Liver (tissue), 9 donors: ENCODE measurements around the gene ADCYAP1R1. TPM values are rescaled to one million over a fixed set of nuclear protein-coding genes. Genes with fewer than 3 reads are reported as not detected.

Experiments used
- DNase-seq: peaks from one replicate; pipeline ENCODE4 v3.0.0-alpha.2; 2017; ENCODE audit warnings: low spot score
- H3K27ac ChIP-seq, 2 donors: one replicate each; pipeline ENCODE4 v1.7.0; 2013; ENCODE audit warnings: inconsistent platforms in 2 of 2, low read length in 2 of 2, control low read depth in 1 of 2, low read depth in 1 of 2, mild to moderate bottlenecking in 1 of 2
- H3K27me3 ChIP-seq, 4 donors: one replicate each; pipeline versions ENCODE4 v1.6.1 to v1.7.0; 2013; ENCODE audit warnings: low read length in 3 of 4, inconsistent platforms in 1 of 4, mild to moderate bottlenecking in 1 of 4, moderate library complexity in 1 of 4; ENCODE audit not compliant: control insufficient read depth in 4 of 4, insufficient read depth in 4 of 4
- H3K36me3 ChIP-seq, 4 donors: one replicate each; pipeline versions ENCODE4 v1.6.1 to v1.7.0; 2013; ENCODE audit warnings: low read length in 3 of 4, mild to moderate bottlenecking in 3 of 4, low read depth in 1 of 4, moderate library complexity in 1 of 4; ENCODE audit not compliant: control insufficient read depth in 4 of 4, insufficient read depth in 3 of 4
- H3K4me1 ChIP-seq, 4 donors: one replicate each; pipeline versions ENCODE4 v1.6.1 to v1.7.0; 2013; ENCODE audit warnings: low read length in 3 of 4, mild to moderate bottlenecking in 3 of 4, moderate library complexity in 1 of 4; ENCODE audit not compliant: control insufficient read depth in 4 of 4, insufficient read depth in 4 of 4
- H3K4me3 ChIP-seq, 3 donors: one replicate each; pipeline versions ENCODE4 v1.6.1 to v1.7.0; 2013; ENCODE audit warnings: low read length in 3 of 3, control low read depth in 1 of 3, low read depth in 1 of 3, mild to moderate bottlenecking in 1 of 3
- H3K9ac ChIP-seq, 2 donors: one replicate each; pipeline ENCODE4 v1.7.0; 2013; ENCODE audit warnings: low read length in 2 of 2, mild to moderate bottlenecking in 2 of 2, moderate library complexity in 2 of 2, control low read depth in 1 of 2, low read depth in 1 of 2
- H3K9me3 ChIP-seq, 4 donors: one replicate each; pipeline versions ENCODE4 v1.6.1 to v1.7.0; 2013; ENCODE audit warnings: low read length in 3 of 4; ENCODE audit not compliant: control insufficient read depth in 4 of 4
- EGR1 ChIP-seq, 2 donors: IDR thresholded peaks; 2 replicates each; pipeline ENCODE4 v1.6.1; 2016 to 2018; ENCODE audit warnings: antibody characterized with exemption in 2 of 2, low read depth in 2 of 2
- FOXA2 ChIP-seq: IDR thresholded peaks from 2 replicates; pipeline ENCODE4 v1.6.1; 2016; ENCODE audit warnings: antibody characterized with exemption
- GABPA ChIP-seq, 2 donors: IDR thresholded peaks in 1 of 2; conservative IDR thresholded peaks in 1 of 2; 2 replicates each; pipeline ENCODE4 v1.6.1; 2016; ENCODE audit warnings: antibody characterized with exemption in 2 of 2, mild to moderate bottlenecking in 1 of 2, moderate library complexity in 1 of 2
- HNF4A ChIP-seq, 2 donors: conservative IDR thresholded peaks; 2 replicates each; pipeline ENCODE4 v1.6.1; 2016; ENCODE audit warnings: antibody characterized with exemption in 2 of 2, mild to moderate bottlenecking in 2 of 2
- HNF4G ChIP-seq: IDR thresholded peaks from 2 replicates; pipeline ENCODE4 v1.6.1; 2016; ENCODE audit warnings: antibody characterized with exemption
- JUND ChIP-seq, 2 donors: IDR thresholded peaks; 2 replicates each; pipeline ENCODE4 v1.6.1; 2016; ENCODE audit warnings: antibody characterized with exemption in 2 of 2
- NR2F2 ChIP-seq: IDR thresholded peaks from 2 replicates; pipeline ENCODE4 v1.6.1; 2016; ENCODE audit warnings: antibody characterized with exemption
- RAD21 ChIP-seq, 2 donors: IDR thresholded peaks; 2 replicates each; pipeline ENCODE4 v1.6.1; 2016; ENCODE audit warnings: antibody characterized with exemption in 2 of 2, mild to moderate bottlenecking in 2 of 2
- RXRA ChIP-seq, 2 donors: IDR thresholded peaks; 2 replicates each; pipeline ENCODE4 v1.6.1; 2017 to 2018; ENCODE audit warnings: antibody characterized with exemption in 2 of 2, mild to moderate bottlenecking in 1 of 2
- SP1 ChIP-seq: IDR thresholded peaks from 2 replicates; pipeline ENCODE4 v1.6.1; 2018; ENCODE audit warnings: antibody characterized with exemption, mild to moderate bottlenecking
- TAF1 ChIP-seq: conservative IDR thresholded peaks from 2 replicates; pipeline ENCODE4 v1.6.1; 2016; ENCODE audit warnings: antibody characterized with exemption, mild to moderate bottlenecking
- YY1 ChIP-seq: IDR thresholded peaks from 2 replicates; pipeline ENCODE4 v1.6.1; 2016; ENCODE audit warnings: antibody characterized with exemption, mild to moderate bottlenecking
- WGBS: extraction: QIAGEN DNeasy Blood & Tissue Kit; methylation state at CpG from one replicate; pipeline ENCODE4 v1.1.7; 2013; 5-methylcytosine and 5-hydroxymethylcytosine counted together
- polyA plus RNA-seq, 2 donors: library from polyadenylated mRNA; stranded (reverse) in 1 of 2; unstranded in 1 of 2; fragments of 200-250 nt in 1 of 2; fragments of >200 nt in 1 of 2; fragmentation: Nextera tagmentation in 1 of 2; extraction: Ambion mirVana in 1 of 2; gene quantifications; one replicate each; pipeline versions ENCODE4 v1.2.1 to v1.2.3, GENCODE V29; 2013 to 2015
- total RNA-seq, 2 donors: library from RNA; depleted of rRNA; stranded (reverse); fragments of >200 nt; gene quantifications; one replicate each; pipeline ENCODE4 v1.2.3, GENCODE V29; 2014
- TF ChIP-seq, protein P1 (sequence below): IDR thresholded peaks from 2 replicates; pipeline ENCODE4 v1.6.1; 2016; ENCODE audit warnings: antibody characterized with exemption
- TF ChIP-seq, protein P2 (sequence below): fragments of 150-350 bp; IDR thresholded peaks from 2 replicates; pipeline ENCODE4 v1.5.1; 2017; ENCODE audit warnings: improper control_type of control experiment, low read depth, low read length; ENCODE audit not compliant: missing input control
- TF ChIP-seq, protein P3 (sequence below): IDR thresholded peaks from 2 replicates; pipeline ENCODE4 v1.6.1; 2016; ENCODE audit warnings: antibody characterized with exemption, mild to moderate bottlenecking
- TF ChIP-seq, protein P4 (sequence below): IDR thresholded peaks from 2 replicates; pipeline ENCODE4 v1.6.1; 2016; ENCODE audit warnings: antibody characterized with exemption
- donor health status: healthy.
- donor health status: healthy.
- donor health status: healthy.
- donor health status: healthy.
- donor health status: healthy.

Gene ADCYAP1R1
- total and polyA plus RNA-seq, 4 donors, result 0.05 to 0.67 (median 0.12) TPM; not detected in 1

DNA sequence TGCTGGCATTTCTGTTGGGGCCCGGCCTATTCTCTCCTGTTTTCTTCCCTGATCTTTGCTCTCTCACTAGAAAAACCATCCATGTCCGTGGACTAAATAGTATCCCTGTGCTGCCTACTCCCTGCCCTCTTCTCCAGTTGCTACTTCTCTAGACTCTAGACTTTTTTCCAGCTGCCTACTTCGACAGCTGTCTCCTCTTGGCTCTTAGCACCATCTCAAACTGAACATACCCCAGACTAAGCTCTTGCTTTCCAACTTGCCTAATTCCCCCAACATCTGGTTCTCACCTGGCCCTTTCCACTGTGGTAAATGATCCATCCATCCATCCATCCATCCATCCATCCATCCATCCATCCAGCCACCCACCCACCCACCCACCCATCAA lies 19.5 kb downstream of the ADCYAP1R1 start:
- Histone ChIP-seq H3K9ac (no peak overlapping the region), H3K27me3 (no peaks in the 10 kb centered on the region), H3K4me1 (no peaks in the 10 kb centered on the region), H3K36me3 (no peaks in the 10 kb centered on the region), H3K27ac (no peak overlapping the region), H3K4me3 (no peak overlapping the region), H3K9me3 (no peaks in the 10 kb centered on the region)
- TF ChIP-seq HNF4G, result no peak
- TF ChIP-seq HNF4A (conservative IDR thresholded peaks at IDR 0.05), result no peak
- no peak for TF ChIP-seq SP1
- TF ChIP-seq FOXA2, result no peak
- TF ChIP-seq, protein P1, sequence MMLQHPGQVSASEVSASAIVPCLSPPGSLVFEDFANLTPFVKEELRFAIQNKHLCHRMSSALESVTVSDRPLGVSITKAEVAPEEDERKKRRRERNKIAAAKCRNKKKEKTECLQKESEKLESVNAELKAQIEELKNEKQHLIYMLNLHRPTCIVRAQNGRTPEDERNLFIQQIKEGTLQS, result no peak
- DNase-seq, result no peak
- WGBS, result 48% methylated on average over 3 of the region's 3 CpGs

DNA sequence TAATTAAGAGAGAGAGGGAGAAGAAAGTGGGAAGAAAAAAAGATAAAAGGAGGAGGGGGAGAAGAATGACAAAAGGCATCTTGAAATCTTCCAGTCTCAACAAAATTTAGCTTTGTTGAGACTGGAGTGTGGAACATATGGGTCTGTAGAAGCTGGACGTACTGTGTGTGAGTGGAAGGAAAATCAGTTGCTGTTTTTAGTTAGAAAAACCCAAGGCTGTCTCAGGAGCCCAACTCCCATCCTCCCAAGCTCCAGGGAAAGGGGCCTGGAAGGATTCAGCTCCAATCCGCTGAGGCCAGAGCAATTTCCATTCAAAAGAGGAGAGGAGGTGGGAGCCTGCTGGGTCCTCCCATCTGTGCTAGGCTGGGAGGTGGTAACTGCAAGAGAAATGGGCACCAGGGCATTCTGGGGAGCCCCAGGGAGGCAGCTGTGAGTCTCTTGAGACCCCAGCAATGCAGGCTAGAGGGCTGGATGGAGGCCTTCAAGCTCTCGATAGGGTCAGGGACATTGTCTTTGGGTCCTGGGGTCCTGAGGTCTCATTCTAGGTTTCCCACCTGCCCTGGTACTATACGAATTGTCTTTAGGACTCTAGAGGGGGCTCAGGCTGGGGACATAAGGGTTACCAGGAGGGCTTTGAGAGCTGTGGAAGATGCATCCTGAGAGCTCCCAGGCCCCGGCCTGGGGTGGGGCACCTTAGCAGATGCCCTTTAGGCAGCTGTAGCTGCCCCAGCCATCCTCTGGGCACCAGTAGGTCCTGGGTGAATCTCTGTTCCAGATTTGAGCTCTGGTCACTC lies 21.4 kb downstream of the ADCYAP1R1 start:
- Histone ChIP-seq H3K9me3 (no peaks in the 10 kb centered on the region), H3K27ac (no peak overlapping the region), H3K27me3 (no peaks in the 10 kb centered on the region), H3K4me3 (no peak overlapping the region), H3K9ac (no peak overlapping the region), H3K4me1 (no peaks in the 10 kb centered on the region), H3K36me3 (no peaks in the 10 kb centered on the region)
- WGBS, result 79% methylated on average over 5 of the region's 5 CpGs
- no peak for DNase-seq
- TF ChIP-seq RXRA (IDR thresholded peaks at IDR 0.05) (no peak), RAD21 (IDR thresholded peaks at IDR 0.05) (no peak), JUND (IDR thresholded peaks at IDR 0.05) (no peak), HNF4G (no peak), HNF4A (conservative IDR thresholded peaks at IDR 0.05) (no peak), GABPA (IDR thresholded peaks at IDR 0.05 in 1 of 2, conservative IDR thresholded peaks at IDR 0.05 in 1 of 2) (no peak), NR2F2 (no peak), TAF1 (no peak), YY1 (no peak), FOXA2 (no peak), EGR1 (IDR thresholded peaks at IDR 0.05; ENCODE audit: low read depth in 2 of 2) (no peak)
- TF ChIP-seq, protein P2, sequence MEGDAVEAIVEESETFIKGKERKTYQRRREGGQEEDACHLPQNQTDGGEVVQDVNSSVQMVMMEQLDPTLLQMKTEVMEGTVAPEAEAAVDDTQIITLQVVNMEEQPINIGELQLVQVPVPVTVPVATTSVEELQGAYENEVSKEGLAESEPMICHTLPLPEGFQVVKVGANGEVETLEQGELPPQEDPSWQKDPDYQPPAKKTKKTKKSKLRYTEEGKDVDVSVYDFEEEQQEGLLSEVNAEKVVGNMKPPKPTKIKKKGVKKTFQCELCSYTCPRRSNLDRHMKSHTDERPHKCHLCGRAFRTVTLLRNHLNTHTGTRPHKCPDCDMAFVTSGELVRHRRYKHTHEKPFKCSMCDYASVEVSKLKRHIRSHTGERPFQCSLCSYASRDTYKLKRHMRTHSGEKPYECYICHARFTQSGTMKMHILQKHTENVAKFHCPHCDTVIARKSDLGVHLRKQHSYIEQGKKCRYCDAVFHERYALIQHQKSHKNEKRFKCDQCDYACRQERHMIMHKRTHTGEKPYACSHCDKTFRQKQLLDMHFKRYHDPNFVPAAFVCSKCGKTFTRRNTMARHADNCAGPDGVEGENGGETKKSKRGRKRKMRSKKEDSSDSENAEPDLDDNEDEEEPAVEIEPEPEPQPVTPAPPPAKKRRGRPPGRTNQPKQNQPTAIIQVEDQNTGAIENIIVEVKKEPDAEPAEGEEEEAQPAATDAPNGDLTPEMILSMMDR, result no peak
- TF ChIP-seq, protein P3, sequence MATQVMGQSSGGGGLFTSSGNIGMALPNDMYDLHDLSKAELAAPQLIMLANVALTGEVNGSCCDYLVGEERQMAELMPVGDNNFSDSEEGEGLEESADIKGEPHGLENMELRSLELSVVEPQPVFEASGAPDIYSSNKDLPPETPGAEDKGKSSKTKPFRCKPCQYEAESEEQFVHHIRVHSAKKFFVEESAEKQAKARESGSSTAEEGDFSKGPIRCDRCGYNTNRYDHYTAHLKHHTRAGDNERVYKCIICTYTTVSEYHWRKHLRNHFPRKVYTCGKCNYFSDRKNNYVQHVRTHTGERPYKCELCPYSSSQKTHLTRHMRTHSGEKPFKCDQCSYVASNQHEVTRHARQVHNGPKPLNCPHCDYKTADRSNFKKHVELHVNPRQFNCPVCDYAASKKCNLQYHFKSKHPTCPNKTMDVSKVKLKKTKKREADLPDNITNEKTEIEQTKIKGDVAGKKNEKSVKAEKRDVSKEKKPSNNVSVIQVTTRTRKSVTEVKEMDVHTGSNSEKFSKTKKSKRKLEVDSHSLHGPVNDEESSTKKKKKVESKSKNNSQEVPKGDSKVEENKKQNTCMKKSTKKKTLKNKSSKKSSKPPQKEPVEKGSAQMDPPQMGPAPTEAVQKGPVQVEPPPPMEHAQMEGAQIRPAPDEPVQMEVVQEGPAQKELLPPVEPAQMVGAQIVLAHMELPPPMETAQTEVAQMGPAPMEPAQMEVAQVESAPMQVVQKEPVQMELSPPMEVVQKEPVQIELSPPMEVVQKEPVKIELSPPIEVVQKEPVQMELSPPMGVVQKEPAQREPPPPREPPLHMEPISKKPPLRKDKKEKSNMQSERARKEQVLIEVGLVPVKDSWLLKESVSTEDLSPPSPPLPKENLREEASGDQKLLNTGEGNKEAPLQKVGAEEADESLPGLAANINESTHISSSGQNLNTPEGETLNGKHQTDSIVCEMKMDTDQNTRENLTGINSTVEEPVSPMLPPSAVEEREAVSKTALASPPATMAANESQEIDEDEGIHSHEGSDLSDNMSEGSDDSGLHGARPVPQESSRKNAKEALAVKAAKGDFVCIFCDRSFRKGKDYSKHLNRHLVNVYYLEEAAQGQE, result no peak
- TF ChIP-seq, protein P4, sequence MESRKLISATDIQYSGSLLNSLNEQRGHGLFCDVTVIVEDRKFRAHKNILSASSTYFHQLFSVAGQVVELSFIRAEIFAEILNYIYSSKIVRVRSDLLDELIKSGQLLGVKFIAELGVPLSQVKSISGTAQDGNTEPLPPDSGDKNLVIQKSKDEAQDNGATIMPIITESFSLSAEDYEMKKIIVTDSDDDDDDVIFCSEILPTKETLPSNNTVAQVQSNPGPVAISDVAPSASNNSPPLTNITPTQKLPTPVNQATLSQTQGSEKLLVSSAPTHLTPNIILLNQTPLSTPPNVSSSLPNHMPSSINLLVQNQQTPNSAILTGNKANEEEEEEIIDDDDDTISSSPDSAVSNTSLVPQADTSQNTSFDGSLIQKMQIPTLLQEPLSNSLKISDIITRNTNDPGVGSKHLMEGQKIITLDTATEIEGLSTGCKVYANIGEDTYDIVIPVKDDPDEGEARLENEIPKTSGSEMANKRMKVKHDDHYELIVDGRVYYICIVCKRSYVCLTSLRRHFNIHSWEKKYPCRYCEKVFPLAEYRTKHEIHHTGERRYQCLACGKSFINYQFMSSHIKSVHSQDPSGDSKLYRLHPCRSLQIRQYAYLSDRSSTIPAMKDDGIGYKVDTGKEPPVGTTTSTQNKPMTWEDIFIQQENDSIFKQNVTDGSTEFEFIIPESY, result no peak
- TF ChIP-seq, protein P1, result no peak
